CD14-positive monocyte (primary cell): ENCODE results near the gene PRR22. TPM values are rescaled to one million over a fixed set of nuclear protein-coding genes. Genes with fewer than 3 reads are reported as not detected.

Experiments used
- DNase-seq, 3 donors: peaks; one replicate each; pipeline ENCODE4 v3.0.0-alpha.2; 2011 to 2022
- H2AFZ ChIP-seq: 2 replicates; pipeline ENCODE4 v1.6.0; 2012; ENCODE audit warnings: mild to moderate bottlenecking, low read depth, low read length, inconsistent platforms; ENCODE audit not compliant: insufficient read depth, poor library complexity, severe bottlenecking
- H3K27ac ChIP-seq, 2 donors: 1 replicate in 1 of 2; 2 replicates in 1 of 2; pipeline ENCODE4 v1.5.1; 2012 to 2013; ENCODE audit warnings: low read length in 2 of 2, control low read depth in 1 of 2, inconsistent platforms in 1 of 2, low read depth in 1 of 2, mild to moderate bottlenecking in 1 of 2
- H3K27me3 ChIP-seq, 2 donors: one replicate each; pipeline versions ENCODE4 v1.6.0 to v1.6.1; 2011 to 2013; ENCODE audit warnings: low read length in 2 of 2; ENCODE audit not compliant: control insufficient read depth in 2 of 2, insufficient read depth in 2 of 2
- H3K36me3 ChIP-seq, 2 donors: replicated peaks in 1 of 2; 1 replicate in 1 of 2; 2 replicates in 1 of 2; pipeline versions ENCODE4 v1.5.1 to v1.6.1; 2012 to 2013; ENCODE audit warnings: low read length in 2 of 2, control low read depth in 1 of 2, inconsistent platforms in 1 of 2, mild to moderate bottlenecking in 1 of 2; ENCODE audit not compliant: insufficient read depth in 2 of 2, control insufficient read depth in 1 of 2
- H3K4me1 ChIP-seq, 2 donors: 1 replicate in 1 of 2; 2 replicates in 1 of 2; pipeline versions ENCODE4 v1.5.1 to v1.6.1; 2012 to 2013; ENCODE audit warnings: low read length in 2 of 2, control low read depth in 1 of 2, inconsistent platforms in 1 of 2, mild to moderate bottlenecking in 1 of 2, moderate library complexity in 1 of 2; ENCODE audit not compliant: insufficient read depth in 2 of 2, control insufficient read depth in 1 of 2
- H3K4me2 ChIP-seq: replicated peaks from 2 replicates; pipeline ENCODE3; 2012; ENCODE audit warnings: low read length, moderate library complexity, mild to moderate bottlenecking; ENCODE audit not compliant: poor library complexity, severe bottlenecking; ENCODE audit errors: extremely low read depth
- H3K4me3 ChIP-seq, 3 experiments: fragments of 200-600 bp in 1 of 3; sonication (generic) in 1 of 3; replicated peaks in 1 of 3; 1 replicate in 2 of 3; 2 replicates in 1 of 3; pipeline ENCODE4 v1.5.1; 2011 to 2013; ENCODE audit warnings: low read length in 3 of 3, mild to moderate bottlenecking in 3 of 3, control low read depth in 2 of 3, low read depth in 2 of 3, inconsistent platforms in 1 of 3, moderate library complexity in 1 of 3
- H3K79me2 ChIP-seq: 2 replicates; pipeline ENCODE4 v1.6.0; 2012; ENCODE audit warnings: mild to moderate bottlenecking, control low read depth, inconsistent platforms, low read length, moderate library complexity; ENCODE audit not compliant: insufficient read depth
- H3K9ac ChIP-seq: 2 replicates; pipeline ENCODE4 v1.6.0; 2017; ENCODE audit warnings: low read length, mild to moderate bottlenecking; ENCODE audit not compliant: insufficient read depth, poor library complexity, severe bottlenecking
- H3K9me3 ChIP-seq, 2 donors: replicated peaks in 1 of 2; 1 replicate in 1 of 2; 2 replicates in 1 of 2; pipeline versions ENCODE4 v1.5.1 to v1.6.1; 2012 to 2013; ENCODE audit warnings: low read length in 2 of 2, control low read depth in 1 of 2; ENCODE audit not compliant: control insufficient read depth in 1 of 2, insufficient read depth in 1 of 2
- H4K20me1 ChIP-seq: 2 replicates; pipeline ENCODE4 v1.6.0; 2012; ENCODE audit warnings: mild to moderate bottlenecking, low read length, control low read depth, moderate library complexity; ENCODE audit not compliant: insufficient read depth
- H3K27ac Mint-ChIP-seq, 7 donors: one replicate each; pipeline ENCODE4 v1.8.0; 2020; ENCODE audit warnings: mild to moderate bottlenecking in 7 of 7, mixed read lengths in 7 of 7, moderate library complexity in 6 of 7, inconsistent platforms in 2 of 7
- H3K27me3 Mint-ChIP-seq, 3 donors: one replicate each; pipeline ENCODE4 v1.8.0; 2021 to 2022; ENCODE audit warnings: low read depth in 3 of 3, mild to moderate bottlenecking in 3 of 3, mixed read lengths in 3 of 3, moderate library complexity in 3 of 3, inconsistent platforms in 1 of 3
- H3K36me3 Mint-ChIP-seq, 2 donors: one replicate each; pipeline ENCODE4 v1.8.0; 2020; ENCODE audit warnings: mixed read lengths in 2 of 2, inconsistent platforms in 1 of 2, mild to moderate bottlenecking in 1 of 2
- H3K4me1 Mint-ChIP-seq: one replicate; pipeline ENCODE4 v1.8.0; 2020; ENCODE audit warnings: mild to moderate bottlenecking, mixed read lengths
- H3K4me3 Mint-ChIP-seq, 2 donors: one replicate each; pipeline ENCODE4 v1.8.0; 2020; ENCODE audit warnings: mild to moderate bottlenecking in 2 of 2, mixed read lengths in 2 of 2, moderate library complexity in 1 of 2
- H3K9me3 Mint-ChIP-seq, 7 donors: one replicate each; pipeline ENCODE4 v1.8.0; 2020 to 2022; ENCODE audit warnings: mixed read lengths in 7 of 7, mild to moderate bottlenecking in 6 of 7, moderate library complexity in 6 of 7, inconsistent platforms in 2 of 7
- WGBS: methylation state at CpG from one replicate; pipeline ENCODE4 v1.1.5; 2013; ENCODE audit warnings: missing lambda C conversion rate; ENCODE audit not compliant: insufficient coverage; 5-methylcytosine and 5-hydroxymethylcytosine counted together
- intact Hi-C, 2 donors: fragments of 100-400 bp; cut with micrococcal nuclease; formaldehyde crosslinking; loops; one replicate each; pipeline versions ENCODE4 v1.15.0 to v1.15.1; 2023
- polyA plus RNA-seq, 3 donors: library from polyadenylated mRNA; depleted of rRNA in 1 of 3; unstranded in 2 of 3; stranded (reverse) in 1 of 3; fragments of 300-500 nt in 2 of 3; fragments of >200 nt in 1 of 3; fragmentation: Illumina TruSeq in 2 of 3; gene quantifications; 1 replicate in 2 of 3; 2 replicates in 1 of 3; pipeline ENCODE4 v1.2.3, GENCODE V29; 2012 to 2021
- TF ChIP-seq, protein P1 (sequence below): fragments of 200-600 bp; IDR thresholded peaks from one replicate; pipeline ENCODE4 v1.8.0; 2022; ENCODE audit warnings: antibody characterized with exemption, mild to moderate bottlenecking

The PRR22 gene
- polyA plus RNA-seq, 3 donors: 0.15 to 1.6 TPM; not detected in 1

DNA sequence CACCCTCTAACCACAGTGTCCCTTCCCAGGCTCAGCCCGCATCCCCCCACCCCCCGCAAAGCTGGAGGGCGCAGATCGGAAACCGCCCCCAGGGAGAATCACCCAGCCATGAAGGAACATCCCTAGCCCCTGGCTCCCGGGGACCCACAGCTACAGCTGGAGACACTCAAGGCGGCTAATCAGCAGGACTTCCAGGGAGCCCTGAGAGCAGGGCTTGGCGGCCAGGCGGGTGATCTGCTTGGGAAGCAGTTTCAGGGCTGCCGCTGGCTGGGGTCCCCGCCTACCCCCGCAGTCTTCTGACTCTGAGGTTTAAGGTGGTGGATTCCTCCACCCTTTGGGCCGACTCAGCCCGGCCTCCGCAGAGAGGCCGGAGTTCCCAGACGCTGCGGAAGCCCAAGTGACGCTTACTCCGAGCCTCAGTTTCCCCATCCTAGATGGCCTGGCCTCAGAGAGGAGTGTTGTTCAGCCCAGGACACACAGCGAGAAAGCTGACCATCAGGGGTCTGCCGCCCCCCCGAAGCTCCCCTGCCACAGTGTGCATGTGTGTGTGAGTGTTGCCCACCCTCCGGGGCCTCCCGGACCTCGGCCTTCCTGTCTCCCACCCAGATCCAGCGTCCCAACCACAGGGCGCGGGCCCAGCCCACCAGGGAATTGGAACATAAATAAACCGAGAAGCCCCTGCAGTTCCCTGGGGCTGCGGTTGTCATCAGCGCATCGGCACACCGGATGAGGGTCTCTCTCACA lies 45.2 kb upstream of the PRR22 start:
- Mint-ChIP-seq H3K4me1 (peaks cover 18% of the 10 kb centered on the region), H3K27ac (no peak overlapping the region), H3K27me3 (peaks cover 13 to 36% (median 23%) of the 10 kb centered on the region in 3 donors), H3K4me3 (no peak overlapping the region), H3K36me3 (no peaks in the 10 kb centered on the region), H3K9me3 (peaks cover 2 to 15% (median 9%) of the 10 kb centered on the region in 7 donors)
- Histone ChIP-seq H3K36me3 (no peaks in the 10 kb centered on the region), H3K4me2 (no peak overlapping the region), H3K27me3 (peaks cover 0 to 19% of the 10 kb centered on the region in 2 donors), H4K20me1 (no peaks in the 10 kb centered on the region), H3K27ac (no peak overlapping the region), H3K9me3 (peaks cover 0 to 5% of the 10 kb centered on the region in 2 donors), H3K4me3 (no peak overlapping the region), H3K79me2 (no peaks in the 10 kb centered on the region), H3K9ac (no peak overlapping the region), H3K4me1 (peaks cover 19 to 26% of the 10 kb centered on the region in 2 donors), H2AFZ (no peak overlapping the region)
- TF ChIP-seq, protein P1, sequence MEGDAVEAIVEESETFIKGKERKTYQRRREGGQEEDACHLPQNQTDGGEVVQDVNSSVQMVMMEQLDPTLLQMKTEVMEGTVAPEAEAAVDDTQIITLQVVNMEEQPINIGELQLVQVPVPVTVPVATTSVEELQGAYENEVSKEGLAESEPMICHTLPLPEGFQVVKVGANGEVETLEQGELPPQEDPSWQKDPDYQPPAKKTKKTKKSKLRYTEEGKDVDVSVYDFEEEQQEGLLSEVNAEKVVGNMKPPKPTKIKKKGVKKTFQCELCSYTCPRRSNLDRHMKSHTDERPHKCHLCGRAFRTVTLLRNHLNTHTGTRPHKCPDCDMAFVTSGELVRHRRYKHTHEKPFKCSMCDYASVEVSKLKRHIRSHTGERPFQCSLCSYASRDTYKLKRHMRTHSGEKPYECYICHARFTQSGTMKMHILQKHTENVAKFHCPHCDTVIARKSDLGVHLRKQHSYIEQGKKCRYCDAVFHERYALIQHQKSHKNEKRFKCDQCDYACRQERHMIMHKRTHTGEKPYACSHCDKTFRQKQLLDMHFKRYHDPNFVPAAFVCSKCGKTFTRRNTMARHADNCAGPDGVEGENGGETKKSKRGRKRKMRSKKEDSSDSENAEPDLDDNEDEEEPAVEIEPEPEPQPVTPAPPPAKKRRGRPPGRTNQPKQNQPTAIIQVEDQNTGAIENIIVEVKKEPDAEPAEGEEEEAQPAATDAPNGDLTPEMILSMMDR: no peak
- WGBS: 83% methylated on average over 19 of the region's 34 CpGs
- intact Hi-C loops: no loop called here
- DNase-seq: no peak

DNA sequence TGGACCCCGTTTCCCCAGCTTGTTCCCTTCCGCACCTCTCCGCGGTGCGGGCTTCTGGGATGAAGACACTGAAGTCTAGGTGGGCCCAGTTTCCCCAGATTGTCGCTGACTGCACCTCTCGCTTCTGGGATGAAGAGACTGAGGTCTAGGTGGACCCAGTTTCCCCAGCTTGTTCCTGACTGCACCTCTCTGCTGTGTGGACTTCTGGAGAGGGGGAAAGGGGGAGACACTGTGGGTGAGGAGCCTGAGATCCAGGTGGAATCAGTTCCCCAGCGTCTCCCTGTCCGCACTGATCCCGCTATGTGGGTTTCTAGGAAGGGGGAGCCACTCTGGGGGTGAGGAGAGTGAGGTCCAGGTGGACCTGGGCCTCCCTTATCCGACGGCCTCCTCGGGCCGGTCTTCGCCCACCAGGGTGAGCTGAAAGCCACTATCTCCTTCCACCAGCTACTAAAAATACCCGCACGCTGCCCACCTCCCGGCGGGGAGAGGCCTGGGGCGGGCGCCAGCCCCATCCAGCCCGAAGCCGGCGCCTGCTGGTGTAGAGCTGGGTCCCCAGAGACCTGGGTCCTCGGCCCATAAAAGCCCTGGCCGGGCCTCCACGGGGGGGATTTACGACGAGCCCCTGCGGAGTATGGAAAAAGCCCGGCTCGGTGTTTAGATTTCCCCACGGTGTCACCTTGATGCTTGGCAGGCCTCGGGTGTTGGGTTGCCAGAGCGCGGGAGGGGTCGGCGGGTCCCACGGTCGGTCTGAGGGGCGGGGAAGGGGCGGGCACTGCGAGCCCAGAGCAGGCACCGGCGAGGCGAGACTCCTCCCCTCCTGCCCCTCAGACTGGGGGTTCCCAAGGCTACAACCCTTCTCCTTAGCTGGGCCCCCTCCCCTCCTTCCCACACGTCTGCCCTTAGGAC lies 44.4 kb upstream of the PRR22 start:
- H3K36me3 ChIP-seq: no peaks in the 10 kb centered on the region
- H3K27me3 Mint-ChIP-seq: peaks cover 13 to 38% (median 23%) of the 10 kb centered on the region in 3 donors
- peaks cover 2 to 15% (median 9%) of the 10 kb centered on the region in 7 donors for H3K9me3 Mint-ChIP-seq
- peaks cover 19 to 26% of the 10 kb centered on the region in 2 donors for H3K4me1 ChIP-seq
- H3K4me3 Mint-ChIP-seq: peak overlapping the region; percentile 83 to 87
- peaks cover 0 to 19% of the 10 kb centered on the region in 2 donors for H3K27me3 ChIP-seq
- H3K79me2 ChIP-seq: no peaks in the 10 kb centered on the region
- no peaks in the 10 kb centered on the region for H3K36me3 Mint-ChIP-seq
- peaks cover 18% of the 10 kb centered on the region for H3K4me1 Mint-ChIP-seq
- H3K27ac ChIP-seq: peak overlapping the region; percentile 58 to 73
- WGBS: 1% methylated on average over 42 of the region's 47 CpGs
- H3K9ac ChIP-seq: peak overlapping the region; percentile 56
- no peak for DNase-seq
- peak overlapping the region in 6 of 7 donors; percentile 65 to 95 (median 84) for H3K27ac Mint-ChIP-seq
- TF ChIP-seq, protein P1: no peak
- H3K4me2 ChIP-seq: peak overlapping the region; percentile 66
- H3K9me3 ChIP-seq: peaks cover 0 to 5% of the 10 kb centered on the region in 2 donors
- H3K4me3 ChIP-seq: peak overlapping the region; percentile 21 to 70 (median 41)
- H2AFZ ChIP-seq: peak overlapping the region; percentile 81
- intact Hi-C loops: no loop called here
- no peaks in the 10 kb centered on the region for H4K20me1 ChIP-seq
